Activated gamma-delta T cell treated with Interleukin-2 at 50 U/mL for 16 hours (primary cell): ENCODE data around the gene ANKHD1.
"Not testable (repeated sequence)": the region's sequence is repeated elsewhere in the genome, so short reads cannot be mapped to it uniquely, and the experiment has no call there.

Source experiments
- DNase-seq: peaks from one replicate; pipeline ENCODE4 v3.0.0-alpha.2; 2020

The ANKHD1 gene

DNA sequence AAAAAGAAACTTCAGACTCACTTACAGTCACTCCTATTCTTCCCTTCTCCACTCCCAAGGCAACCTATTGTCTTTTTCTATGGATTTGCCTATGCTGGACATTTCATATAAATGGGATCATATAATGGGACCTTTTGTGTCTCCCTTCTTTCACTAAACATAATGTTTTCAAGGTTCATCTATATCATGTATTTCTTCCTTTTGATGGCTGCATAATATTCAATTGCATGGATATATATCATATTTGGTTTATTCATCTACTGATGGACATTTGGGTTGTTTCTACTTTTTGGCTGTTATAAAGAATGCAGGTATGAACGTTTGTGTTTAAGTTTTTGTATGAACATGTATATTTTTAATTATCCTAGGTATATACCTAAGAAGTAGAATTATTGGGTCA, 30.6 kb downstream of the ANKHD1 start:
- DNase-seq = no peak

DNA sequence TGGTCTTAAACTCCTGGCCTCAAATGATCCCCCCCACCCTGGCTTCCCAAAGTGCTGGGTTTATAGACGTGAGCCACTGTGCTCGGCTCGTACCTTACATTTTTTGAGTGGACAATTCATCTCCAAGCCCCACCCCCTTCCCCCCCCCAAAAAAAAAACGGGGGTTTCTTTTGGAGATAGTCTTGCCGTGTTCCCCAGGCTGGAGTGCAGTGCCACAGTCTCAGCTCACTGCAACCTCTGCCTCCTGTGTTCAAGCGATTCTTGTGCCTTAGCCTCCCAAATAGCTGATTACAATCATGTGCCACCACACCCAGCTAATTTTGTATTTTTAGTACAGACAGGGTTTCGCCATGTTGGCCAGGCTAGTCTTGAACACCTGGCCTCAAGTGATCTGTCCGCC, 31.3 kb downstream of the ANKHD1 start:
- DNase-seq = no peak

DNA sequence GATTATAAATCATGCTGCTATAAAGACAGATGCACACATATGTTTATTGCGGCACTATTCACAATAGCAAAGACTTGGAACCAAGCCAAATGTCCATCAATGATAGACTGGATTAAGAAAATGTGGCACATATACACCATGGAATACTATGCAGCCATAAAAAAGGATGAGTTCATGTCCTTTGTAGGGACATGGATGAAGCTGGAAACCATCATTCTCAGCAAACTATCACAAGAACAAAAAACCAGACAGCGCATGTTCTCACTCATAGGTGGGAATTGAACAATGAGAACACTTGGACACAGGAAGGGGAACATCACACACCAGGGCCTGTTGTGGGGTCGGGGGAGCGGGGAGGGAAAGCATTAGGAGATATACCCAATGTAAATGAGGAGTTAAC, 55.7 kb downstream of the ANKHD1 start:
- DNase-seq = not testable (repeated sequence)

DNA sequence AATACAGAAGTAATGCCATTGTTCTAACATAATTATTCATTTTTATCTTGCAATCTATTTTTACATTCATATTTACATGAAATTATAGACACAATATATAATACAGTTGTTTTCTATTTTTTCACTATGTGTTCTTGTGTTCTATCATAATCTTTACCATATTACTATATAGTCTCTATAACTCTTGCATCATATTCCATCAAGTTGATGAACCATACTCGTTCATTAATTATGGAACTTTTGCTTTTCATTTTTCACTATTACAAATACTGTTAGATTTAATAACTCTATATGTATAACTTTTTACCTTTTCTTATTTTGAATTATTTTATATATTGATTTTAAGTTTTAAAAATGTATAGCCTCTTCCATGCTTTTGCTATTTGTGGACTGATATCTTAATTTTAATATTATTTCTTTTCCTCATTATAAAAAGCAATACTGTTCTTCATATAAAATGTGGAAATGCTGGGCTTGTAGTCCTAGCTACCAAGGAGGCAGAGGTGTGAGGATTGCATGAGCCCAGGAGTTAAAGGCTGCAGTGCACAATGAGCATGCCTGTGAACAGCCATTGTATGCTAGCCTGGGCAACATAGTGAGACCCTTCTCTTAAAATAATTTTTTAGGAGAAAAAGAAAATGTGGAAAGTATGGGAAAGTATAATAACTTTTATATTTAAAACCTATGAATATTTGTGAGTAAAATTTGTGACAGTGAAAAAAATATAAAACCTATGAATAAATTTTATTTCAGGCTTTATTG, 65.5 kb downstream of the ANKHD1 start:
- no peak for DNase-seq

DNA sequence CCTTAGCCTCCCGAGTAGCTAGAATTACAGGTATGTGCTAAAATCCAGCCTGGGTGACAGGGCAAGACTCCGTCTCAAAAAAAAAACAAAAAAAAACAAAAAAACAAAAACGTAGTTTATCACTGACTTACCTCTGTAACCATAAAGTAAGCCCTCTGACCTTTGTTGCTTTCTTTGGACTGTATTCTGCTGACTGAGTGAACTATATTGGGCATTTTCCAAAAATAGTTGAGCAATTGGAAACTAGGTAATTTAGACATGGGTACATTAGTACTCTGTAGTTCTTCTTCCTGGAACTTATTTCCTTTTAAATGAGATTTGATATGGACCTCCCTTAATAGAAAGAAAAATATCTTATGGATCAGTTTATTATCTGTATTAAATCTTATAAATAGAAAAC, 66.6 kb downstream of the ANKHD1 start:
- no peak for DNase-seq

DNA sequence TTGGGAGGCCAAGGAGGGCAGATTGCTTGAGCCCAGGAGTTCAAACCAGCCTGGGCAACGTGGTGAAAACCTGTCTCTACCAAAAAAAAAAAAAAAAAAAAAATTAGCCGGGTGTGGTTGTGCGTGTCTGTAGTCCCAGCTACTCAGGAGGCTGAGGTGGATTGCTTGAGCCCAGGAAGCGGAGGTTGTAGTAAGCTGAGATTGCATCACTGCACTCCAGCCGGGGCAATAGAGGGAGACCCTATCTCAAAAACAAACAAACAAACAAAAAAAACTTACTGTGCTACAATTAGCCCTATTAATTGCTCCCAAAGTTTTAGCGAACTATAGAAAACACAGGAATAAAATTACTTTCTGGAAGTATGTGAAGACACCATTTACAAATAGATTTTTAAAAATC, 67.6 kb downstream of the ANKHD1 start:
- DNase-seq = no peak

DNA sequence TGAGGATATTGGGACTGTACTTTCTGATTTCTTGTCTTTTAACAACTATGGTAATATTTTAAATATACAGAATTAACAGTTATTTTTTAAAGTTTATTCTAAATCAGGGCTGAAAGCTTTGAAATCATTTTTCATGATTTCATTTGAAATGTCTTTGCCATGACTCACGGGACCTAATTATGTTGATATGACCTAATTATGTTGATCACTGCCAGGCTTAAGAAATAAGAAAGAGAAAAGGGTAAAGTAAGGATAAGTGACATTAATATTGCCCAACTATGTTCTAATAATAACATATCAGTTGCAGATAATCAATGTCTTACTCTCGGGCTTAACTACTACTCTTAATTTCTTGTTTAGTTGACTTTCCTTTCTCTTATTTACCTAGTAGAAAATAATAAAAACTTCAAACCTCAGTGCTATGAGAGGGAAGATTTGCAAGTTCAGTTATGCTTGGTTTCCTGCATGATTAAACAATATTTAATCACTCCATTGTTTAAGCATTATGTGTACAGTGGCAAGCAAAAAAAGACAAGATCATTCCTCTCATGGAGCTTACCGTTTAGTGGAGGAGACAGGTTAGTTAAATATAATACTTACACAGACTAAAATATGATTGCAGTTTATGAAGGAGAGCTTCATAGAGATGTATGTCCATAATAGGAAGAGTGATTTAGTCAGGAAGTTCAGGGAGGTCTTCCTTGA, 78.8 kb downstream of the ANKHD1 start:
- no peak for DNase-seq

DNA sequence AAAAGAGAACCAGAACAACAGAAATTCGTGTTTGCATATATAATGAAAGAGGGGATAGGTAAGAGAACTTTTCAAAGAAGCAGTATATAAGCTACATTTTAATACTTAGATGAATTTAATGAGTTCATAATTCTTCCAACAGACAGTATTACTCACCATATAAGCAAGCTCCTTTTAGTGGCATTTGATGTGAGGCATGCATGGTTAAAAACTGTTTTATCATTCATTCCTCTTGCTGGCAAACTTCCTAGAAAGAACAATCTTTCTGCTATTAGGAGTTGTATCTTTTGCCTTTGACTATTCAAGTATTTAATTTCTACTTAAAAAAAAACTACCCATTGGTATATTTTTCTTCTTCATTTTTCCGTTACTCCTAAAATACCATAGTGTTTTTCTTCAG, 80.1 kb downstream of the ANKHD1 start:
- no peak for DNase-seq

DNA sequence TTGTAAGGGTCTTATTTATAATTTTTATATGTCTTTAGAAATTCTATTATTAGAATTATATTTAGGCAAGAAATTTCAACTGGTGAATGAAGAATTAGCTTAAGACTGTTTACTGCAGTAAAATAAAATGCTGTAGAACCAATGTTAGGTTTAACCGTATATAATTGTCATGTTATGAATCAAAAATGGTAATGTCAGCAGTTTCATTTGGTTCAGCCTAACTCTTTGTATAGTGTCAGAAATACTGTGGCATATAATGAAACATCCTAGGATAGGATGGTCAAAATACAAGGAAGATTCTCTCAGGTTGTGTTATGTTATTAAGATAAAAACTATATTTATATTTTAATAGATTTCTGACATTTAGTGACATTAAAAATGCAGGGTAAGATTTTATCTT, 81.4 kb downstream of the ANKHD1 start:
- DNase-seq = no peak

DNA sequence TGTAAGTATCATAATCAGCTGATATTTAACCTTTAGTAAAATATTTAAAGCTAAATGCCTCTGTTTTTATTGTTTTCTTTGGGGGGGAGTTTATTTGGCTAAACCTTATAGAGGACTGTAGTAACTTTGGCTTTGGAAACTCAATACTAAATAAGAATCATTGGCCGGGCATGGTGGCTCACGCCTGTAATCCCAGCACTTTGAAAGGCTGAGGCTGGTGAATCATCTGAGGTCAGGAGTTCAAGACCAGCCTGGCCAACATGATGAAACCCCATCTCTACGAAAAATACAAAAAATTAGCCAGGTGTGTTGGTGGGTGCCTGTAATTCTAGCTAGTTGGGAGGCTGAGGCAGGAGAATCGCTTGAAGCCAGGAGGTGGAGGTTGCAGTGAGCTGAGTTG, 86.5 kb downstream of the ANKHD1 start:
- not testable (repeated sequence) for DNase-seq

DNA sequence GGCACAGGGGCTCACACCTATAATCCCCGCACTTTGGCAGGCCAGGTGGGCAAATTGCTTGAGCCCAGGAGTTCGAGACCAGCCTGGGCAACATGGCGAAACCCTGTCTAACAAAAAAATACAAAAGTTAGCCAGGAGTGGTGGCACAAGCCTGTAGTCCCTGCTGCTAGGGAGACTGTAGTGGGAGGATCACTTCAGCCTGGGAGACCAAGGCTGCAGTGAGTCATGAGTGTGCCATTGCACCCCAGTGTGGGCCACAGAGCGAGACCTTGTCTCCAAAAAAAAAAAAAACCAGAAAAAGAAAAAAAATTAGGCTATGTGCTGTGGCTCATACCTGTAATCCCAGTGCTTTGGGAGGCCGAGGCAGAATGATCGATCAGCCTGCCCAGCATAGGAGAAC, 87.3 kb downstream of the ANKHD1 start:
- DNase-seq = no peak

DNA sequence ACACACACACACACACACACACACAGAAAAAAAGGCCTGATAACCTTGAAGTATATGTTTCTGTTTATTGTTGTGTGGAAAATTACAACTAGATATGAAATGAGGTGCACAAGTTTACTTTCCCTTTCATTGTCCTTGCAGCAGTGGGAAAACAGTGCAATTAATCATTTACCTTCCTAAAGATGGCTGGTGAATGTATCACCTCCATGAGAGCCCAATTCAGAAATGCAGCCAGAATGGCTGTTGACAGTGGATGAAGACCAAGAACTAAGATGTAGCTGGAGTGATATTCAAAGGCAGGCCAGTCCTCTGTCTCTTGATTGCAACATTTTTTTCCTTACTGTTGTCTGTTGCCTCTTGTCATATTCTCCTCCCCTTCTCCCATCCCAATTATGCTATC, 96.3 kb downstream of the ANKHD1 start:
- no peak for DNase-seq

DNA sequence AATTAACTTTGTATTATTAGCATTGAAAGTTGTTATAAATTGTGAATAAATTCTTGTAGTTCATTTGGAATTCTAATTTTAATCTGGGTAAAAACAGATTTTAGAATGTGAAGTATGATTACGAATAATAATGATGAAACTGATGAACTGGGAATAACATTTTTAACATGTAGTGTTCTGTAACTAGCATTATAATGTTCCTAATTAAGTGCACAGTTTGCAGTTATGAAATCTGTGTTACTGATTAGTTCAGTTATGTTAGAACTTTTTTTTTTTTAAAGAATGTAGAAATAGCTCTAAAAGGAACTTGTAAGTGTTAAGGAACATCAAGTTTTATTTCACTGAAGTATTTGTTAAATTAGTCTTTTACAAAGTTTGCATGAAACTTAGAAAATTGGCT, 97.0 kb downstream of the ANKHD1 start:
- DNase-seq = no peak

DNA sequence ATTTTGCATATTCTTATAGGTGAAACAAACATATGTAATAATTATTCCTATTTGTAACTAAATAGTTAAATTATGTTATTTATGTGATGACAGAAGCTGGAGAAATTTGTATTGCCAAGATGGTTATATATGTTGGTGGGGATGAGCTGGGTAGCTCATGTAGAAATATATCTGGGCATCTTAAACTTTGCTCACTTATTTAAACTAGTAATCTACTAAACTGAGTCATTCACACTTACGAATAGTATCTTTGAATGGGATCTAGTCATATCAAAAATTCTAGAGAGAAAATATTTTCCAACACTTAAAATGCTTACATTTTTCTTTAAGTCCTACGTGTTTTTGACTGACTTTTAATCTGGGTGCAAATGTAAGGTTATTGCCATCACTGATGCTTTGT, 101.2 kb downstream of the ANKHD1 start:
- no peak for DNase-seq

DNA sequence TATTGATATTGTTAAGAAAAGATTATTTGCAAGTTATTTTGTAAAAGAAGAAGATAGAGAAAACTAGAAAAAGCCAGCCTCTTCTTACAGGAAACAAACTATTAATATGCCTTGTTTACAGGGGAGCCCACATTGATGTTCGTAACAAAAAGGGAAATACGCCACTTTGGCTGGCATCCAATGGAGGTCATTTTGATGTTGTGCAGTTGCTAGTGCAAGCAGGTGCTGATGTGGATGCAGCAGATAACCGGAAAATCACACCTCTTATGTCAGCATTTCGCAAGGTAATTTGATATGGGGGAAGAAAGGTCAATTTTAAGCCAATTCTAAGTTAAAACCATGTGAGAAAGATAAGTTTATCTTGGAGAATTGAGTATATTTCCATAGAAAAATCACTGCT, 108.3 kb downstream of the ANKHD1 start:
- no peak for DNase-seq

DNA sequence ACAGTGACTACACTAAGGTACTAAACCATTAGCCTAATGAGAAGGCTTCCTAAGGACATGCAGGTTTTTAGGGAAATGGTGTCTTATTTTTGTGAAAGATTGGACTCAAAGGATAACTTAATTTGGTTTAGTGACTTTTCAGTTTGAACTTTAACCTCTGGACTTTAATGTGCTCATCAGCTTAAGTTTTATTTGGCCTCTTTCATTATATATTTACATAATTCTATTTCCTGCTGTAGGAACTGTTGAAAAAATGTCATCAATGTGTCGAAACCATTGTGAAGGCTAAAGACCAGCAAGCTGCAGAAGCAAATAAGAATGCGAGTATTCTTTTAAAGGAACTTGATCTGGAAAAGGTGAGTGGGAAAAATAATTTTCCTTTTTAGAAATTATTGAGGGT, 111.5 kb downstream of the ANKHD1 start:
- DNase-seq = no peak

DNA sequence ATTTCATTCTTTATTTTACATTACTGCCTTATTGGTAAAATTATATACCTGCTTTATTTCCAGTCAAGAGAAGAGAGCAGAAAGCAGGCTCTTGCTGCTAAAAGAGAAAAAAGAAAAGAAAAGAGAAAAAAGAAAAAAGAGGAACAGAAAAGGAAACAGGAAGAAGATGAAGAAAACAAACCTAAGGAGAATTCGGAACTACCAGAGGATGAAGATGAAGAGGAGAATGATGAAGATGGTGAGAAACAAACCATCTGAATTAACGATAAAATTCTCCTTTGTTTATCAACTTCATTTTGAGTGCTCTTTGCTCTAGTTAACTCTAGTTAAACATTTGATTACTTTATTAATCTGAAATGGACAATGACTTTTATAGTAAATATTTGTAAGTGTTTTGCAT, 122.4 kb downstream of the ANKHD1 start:
- no peak for DNase-seq

DNA sequence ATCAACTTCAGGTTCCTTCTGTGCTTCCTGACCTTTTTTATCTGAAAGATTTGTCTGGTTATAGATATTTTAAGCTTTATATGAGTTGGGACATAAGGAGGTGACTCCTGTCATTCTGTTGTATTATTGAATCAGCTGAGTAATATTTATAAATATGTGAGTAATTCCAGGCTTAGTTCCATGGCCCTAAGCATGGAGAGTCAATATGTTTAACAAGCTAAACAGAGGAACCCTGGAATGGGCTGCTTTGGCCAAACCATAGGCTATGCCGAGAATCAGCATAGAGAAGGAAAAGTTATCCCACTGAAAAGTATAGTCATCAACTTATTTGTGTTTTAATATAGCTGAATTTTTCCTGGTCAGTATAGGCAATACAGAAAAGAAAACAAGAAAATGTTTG, 138.6 kb downstream of the ANKHD1 start:
- no peak for DNase-seq

DNA sequence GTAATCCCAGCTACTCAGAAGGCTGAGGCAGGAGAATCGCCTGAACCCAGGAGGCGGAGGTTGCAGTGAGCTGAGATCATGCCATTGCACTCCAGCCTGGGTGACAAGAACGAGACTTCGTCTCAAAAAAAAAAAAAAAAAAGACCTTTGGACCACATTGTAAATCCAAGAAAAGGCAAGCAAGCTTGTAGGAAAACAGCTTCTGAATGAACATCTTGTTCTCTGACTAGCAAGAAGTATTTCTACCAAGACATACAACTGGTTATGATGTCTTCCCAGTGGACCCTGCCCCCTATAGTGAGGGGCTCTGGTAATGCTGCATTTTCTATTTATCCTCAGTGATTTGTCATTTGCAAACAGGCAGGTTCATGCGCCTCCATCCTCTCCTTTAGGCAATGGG, 141.3 kb downstream of the ANKHD1 start:
- no peak for DNase-seq

DNA sequence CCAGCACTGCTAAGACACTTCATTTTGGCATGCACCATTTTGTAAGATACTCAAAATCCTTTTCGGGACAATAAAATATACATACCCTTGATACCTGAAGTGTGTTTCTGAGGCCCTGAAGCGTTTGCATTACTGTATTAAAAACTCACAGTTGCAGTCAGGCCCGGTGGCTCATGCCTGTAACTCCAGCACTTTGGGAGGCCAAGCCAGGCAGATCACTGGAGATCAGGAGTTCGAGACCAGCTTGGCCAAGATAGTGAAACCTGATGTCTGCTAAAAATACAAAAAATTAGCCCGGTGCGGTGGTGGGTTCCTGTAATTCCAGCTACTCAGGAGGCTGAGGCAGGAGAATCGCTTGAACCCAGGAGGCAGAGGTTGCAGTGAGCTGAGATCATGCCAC, 143.4 kb downstream of the ANKHD1 start:
- DNase-seq = no peak

DNA sequence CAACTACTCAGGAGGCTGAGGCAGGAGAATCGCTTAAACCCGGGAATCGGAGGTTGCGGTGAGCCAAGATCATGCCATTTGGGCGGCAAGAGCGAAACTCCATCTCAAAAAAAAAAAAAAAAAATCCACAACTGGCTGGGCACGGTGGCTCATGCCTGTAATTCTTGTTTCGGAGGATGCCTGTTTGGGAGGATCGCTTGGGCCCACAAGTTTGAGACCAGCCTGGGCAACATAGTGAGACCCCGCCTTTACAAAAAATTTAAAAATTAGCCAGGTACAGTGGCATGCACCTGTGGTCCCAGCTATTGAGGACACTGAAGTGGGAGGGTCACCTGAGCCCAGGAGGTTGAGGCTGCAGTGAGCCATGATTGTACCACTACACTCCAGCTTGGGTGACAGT, 144.0 kb downstream of the ANKHD1 start:
- no peak for DNase-seq

DNA sequence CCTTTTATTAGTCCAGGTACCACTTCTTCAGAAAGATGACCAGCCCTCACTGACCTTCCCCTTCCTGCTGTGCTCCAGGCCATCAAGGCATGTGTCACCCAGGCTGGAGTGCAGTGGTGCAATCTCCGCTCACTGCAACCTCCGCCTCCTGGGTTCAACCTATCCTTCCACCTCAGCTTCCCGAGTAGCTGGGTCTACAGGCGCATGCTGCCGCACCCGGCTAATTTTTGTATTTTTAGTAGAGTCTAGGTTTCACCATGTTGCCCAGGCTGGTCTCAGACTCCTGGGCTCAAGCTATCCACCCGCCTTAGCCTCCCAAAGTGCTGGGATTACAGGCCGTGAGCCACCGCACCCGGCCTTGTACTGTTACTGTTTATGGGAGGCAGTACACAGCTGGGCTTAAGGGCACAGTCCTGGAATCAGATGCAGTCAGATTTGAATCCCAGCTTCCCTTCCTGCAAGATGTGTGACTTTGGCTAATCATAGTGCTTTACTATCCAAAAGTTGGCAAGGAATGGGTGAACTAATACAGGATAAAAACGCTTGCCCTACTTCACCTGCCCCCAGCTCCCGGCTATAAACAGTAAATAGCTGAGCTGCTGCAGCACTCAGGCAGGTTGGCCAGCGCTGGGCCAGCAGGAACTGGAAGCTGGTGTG, 145.3 kb downstream of the ANKHD1 start:
- no peak for DNase-seq

DNA sequence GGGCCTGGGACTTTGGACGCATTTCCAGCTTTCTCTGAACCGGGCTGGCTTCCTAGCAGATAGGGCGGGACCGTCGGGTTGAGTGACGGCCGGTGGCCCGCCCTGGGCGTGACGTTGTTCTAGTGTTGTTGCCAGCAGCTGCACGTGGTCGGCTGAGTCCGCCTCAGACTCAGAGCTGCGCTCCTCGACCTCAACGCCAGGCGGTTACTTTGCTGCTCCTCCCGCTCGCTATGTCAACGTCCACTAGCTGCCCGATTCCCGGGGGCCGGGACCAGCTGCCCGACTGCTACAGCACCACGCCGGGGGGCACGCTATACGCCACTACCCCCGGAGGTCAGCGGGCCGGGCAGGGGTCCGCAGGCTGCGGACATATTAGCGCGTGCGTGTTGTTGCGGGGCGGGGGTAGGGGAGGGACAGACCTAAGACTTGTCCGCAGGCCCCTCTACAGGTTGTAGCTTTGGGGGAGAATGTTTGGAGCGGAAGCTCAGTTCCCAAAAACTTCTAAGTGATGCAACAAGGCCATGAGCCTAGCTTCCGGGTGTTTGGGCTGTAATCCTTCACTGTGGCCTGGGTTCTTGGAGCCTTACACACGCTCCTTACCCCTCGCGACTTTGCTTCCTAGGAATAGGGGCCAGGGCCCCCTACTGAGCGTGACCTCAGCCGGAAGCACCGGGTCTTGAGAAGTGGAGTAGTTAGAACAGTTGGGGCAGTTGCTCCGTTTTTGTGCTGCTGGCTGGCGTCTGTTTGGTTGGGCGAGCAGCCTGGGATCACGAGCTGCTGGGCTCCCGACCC, 146.1 kb downstream of the ANKHD1 start, which contains the start of gene EIF4EBP3:
Gene EIF4EBP3 (plus strand): TSS at position 155 of the 792 bp plus-strand sequence. CDS start 76 bp downstream, at position 231.
- DNase-seq = peak; percentile 80
